AG04450 (cell line): Measurements from ENCODE around the gene TPH1. TPM values are rescaled to one million over a fixed set of nuclear protein-coding genes. Genes with fewer than 3 reads are reported as not detected.

Experiments used
- CTCF ChIA-PET: fragments of 300-600, 350-600 bp; formaldehyde crosslinking; extraction: SDS; loops from one replicate; lab custom pipeline; 2022; ENCODE audit warnings: antibody characterized with exemption, inconsistent platforms; lab: Charles Lee
- POLR2A ChIA-PET: fragments of 350-600 bp; formaldehyde crosslinking; extraction: SDS; loops from one replicate; lab custom pipeline; 2021; ENCODE audit warnings: antibody characterized with exemption, inconsistent platforms; lab: Yijun Ruan, JAX
- DNase-seq: peaks from one replicate; pipeline ENCODE4 v3.0.0-alpha.2; 2011; ENCODE audit warnings: low read depth, low spot score
- H3K27ac ChIP-seq: one replicate; pipeline ENCODE4 v1.5.1; 2012; ENCODE audit warnings: low read depth, low read length, control low read depth
- H3K27me3 ChIP-seq: one replicate; pipeline ENCODE4 v1.6.0; 2012; ENCODE audit warnings: low read length; ENCODE audit not compliant: control insufficient read depth, insufficient read depth
- H3K4me3 ChIP-seq: 2 replicates; pipeline ENCODE4 v1.5.1; 2011; ENCODE audit warnings: mild to moderate bottlenecking, low read depth, low read length, control low read depth
- H3K9me3 ChIP-seq: 2 replicates; pipeline ENCODE4 v1.5.1; 2012; ENCODE audit warnings: low read length; ENCODE audit not compliant: control insufficient read depth, insufficient read depth
- CTCF ChIP-seq: IDR thresholded peaks from 2 replicates; pipeline ENCODE4 v1.5.1; 2011; ENCODE audit warnings: low read depth, low read length, control low read depth, inconsistent platforms
- polyA plus RNA-seq: library from polyadenylated mRNA; depleted of rRNA; stranded (reverse); fragments of >200 nt; gene quantifications from 2 replicates; pipeline ENCODE4 v1.2.3, GENCODE V29; 2011

TPH1 gene
- polyA plus RNA-seq, 1 experiment = 0.06 TPM

GRCh38 chr11:18081551-18081950 lies 35.5 kb upstream of the TPH1 start:
- Histone ChIP-seq H3K4me3 (no peak overlapping the region), H3K9me3 (no peaks in the 10 kb centered on the region), H3K27me3 (no peaks in the 10 kb centered on the region), H3K27ac (no peak overlapping the region)
- POLR2A ChIA-PET = no interaction called here
- no peak for DNase-seq
- no peak for TF ChIP-seq CTCF
- CTCF ChIA-PET = interaction anchor here (1.2 kb wide), 1 partner anchor 90 kb away, joined by 4 read pairs; no protein-coding TSS in a partner anchor

GRCh38 chr11:18080451-18080850 lies 34.4 kb upstream of the TPH1 start:
- H3K4me3 ChIP-seq = no peak overlapping the region
- ChIA-PET CTCF (interaction anchor here (1.0 kb wide), 1 partner anchor 35 kb away, joined by 4 read pairs; no protein-coding TSS in a partner anchor), POLR2A (no interaction called here)
- H3K27ac ChIP-seq = no peak overlapping the region
- no peak for TF ChIP-seq CTCF
- DNase-seq = no peak
- no peaks in the 10 kb centered on the region for H3K9me3 ChIP-seq
- no peaks in the 10 kb centered on the region for H3K27me3 ChIP-seq

GRCh38 chr11:18078909-18079308 lies 32.8 kb upstream of the TPH1 start:
- Histone ChIP-seq H3K27ac (no peak overlapping the region), H3K4me3 (no peak overlapping the region), H3K9me3 (no peaks in the 10 kb centered on the region), H3K27me3 (no peaks in the 10 kb centered on the region)
- no peak for TF ChIP-seq CTCF
- CTCF ChIA-PET = interaction anchor here (0.9 to 1.0 kb wide), 2 partner anchors 36 to 87 kb away, joined by 3 read pairs; no protein-coding TSS in a partner anchor
- no peak for DNase-seq
- POLR2A ChIA-PET = no interaction called here

GRCh38 chr11:18075444-18075843 lies 29.4 kb upstream of the TPH1 start:
- no peak for DNase-seq
- POLR2A ChIA-PET = no interaction called here
- CTCF ChIA-PET = interaction anchor here (1.0 to 1.5 kb wide), 2 partner anchors 31 to 40 kb away, joined by 3 to 5 read pairs; no protein-coding TSS in a partner anchor
- TF ChIP-seq CTCF = no peak
- no peak overlapping the region for H3K27ac ChIP-seq
- H3K27me3 ChIP-seq = no peaks in the 10 kb centered on the region
- H3K4me3 ChIP-seq = no peak overlapping the region
- H3K9me3 ChIP-seq = no peaks in the 10 kb centered on the region

- Histone ChIP-seq H3K27me3 (no peaks in the 10 kb centered on the region), H3K27ac (peak overlapping the region; percentile 63), H3K4me3 (no peak overlapping the region), H3K9me3 (no peaks in the 10 kb centered on the region)
- ChIA-PET POLR2A (no interaction called here), CTCF (interaction anchor here (1.0 kb wide), 2 partner anchors 33 to 35 kb away, joined by 3 to 10 read pairs; partner anchors contain the start of gene SAAL1)
- TF ChIP-seq CTCF = no peak
- DNase-seq = peak; percentile 52
Measured at GRCh38 chr11:18071098-18071705, 25.1 kb upstream of the TPH1 start.
